GM12878 (cell line): ENCODE data around the gene GABBR2. TPM values are rescaled to one million over a fixed set of nuclear protein-coding genes. Genes with fewer than 3 reads are reported as not detected.

Experiments
- ATAC-seq: fragments of 200-7000 bp; cut with Tn5 transposase; 3 replicates; pipeline ENCODE4 v1.9.1; 2020; ENCODE audit warnings: mild to moderate bottlenecking, moderate library complexity
- BruUV-seq: library from RNA; stranded (reverse); fragments of 400-500 nt; replicated peaks from 2 replicates; lab custom pipeline; 2021; lab: Mats Ljungman, UMichigan
- CTCF ChIA-PET: fragments of 300-600 bp; sonication (Branson Sonifier 250); formaldehyde crosslinking; extraction: SDS; loops from one replicate; lab custom pipeline; 2021; ENCODE audit warnings: inconsistent platforms; lab: Yijun Ruan, JAX
- POLR2A ChIA-PET: fragments of 350-600 bp; formaldehyde crosslinking; extraction: SDS; loops from one replicate; lab custom pipeline; 2021; ENCODE audit warnings: inconsistent platforms; lab: Charles Lee
- RAD21 ChIA-PET: fragments of 300-600 bp; sonication (Branson Sonifier 250); formaldehyde crosslinking; loops from one replicate; lab custom pipeline; 2023; ENCODE audit warnings: antibody characterized with exemption; ENCODE audit not compliant: unreplicated experiment; lab: Charles Lee
- SMC1A ChIA-PET: fragments of 300-600 bp; sonication (Branson Sonifier 250); formaldehyde crosslinking; loops from one replicate; lab custom pipeline; 2023; ENCODE audit not compliant: unreplicated experiment, uncharacterized antibody; lab: Charles Lee
- DNase-seq: peaks from one replicate; pipeline ENCODE4 v3.0.0-alpha.2; 2011; ENCODE audit warnings: low read depth, low spot score
- FAIRE-seq: peaks from 3 replicates; lab custom pipeline; 2011; peaks lifted over from hg19 to GRCh38; lab: Jason Lieb, UNC
- H2AFZ ChIP-seq: 2 replicates; pipeline ENCODE4 v1.6.0; 2011; ENCODE audit warnings: low read depth, low read length, control low read depth; ENCODE audit not compliant: control insufficient read depth
- H3K27ac ChIP-seq: 2 replicates; pipeline ENCODE4 v1.5.1; 2011; ENCODE audit warnings: control low read depth; ENCODE audit not compliant: control insufficient read depth, insufficient read depth
- H3K27me3 ChIP-seq, 2 experiments: replicated peaks in 1 of 2; 2 replicates each; pipeline versions ENCODE4 v1.6.0 to v1.6.1; 2011; ENCODE audit warnings: low read length in 1 of 2; ENCODE audit not compliant: control insufficient read depth in 2 of 2, insufficient read depth in 2 of 2
- H3K36me3 ChIP-seq, 2 experiments: 2 replicates each; pipeline ENCODE4 v1.5.1; 2011; ENCODE audit warnings: low read length in 1 of 2; ENCODE audit not compliant: control insufficient read depth in 2 of 2, insufficient read depth in 2 of 2
- H3K4me1 ChIP-seq: 2 replicates; pipeline ENCODE4 v1.6.1; 2011; ENCODE audit warnings: mild to moderate bottlenecking, low read length, moderate library complexity, mixed read lengths; ENCODE audit not compliant: control insufficient read depth, insufficient read depth
- H3K4me2 ChIP-seq: 2 replicates; pipeline ENCODE4 v1.6.0; 2011; ENCODE audit warnings: control low read depth; ENCODE audit not compliant: control insufficient read depth, insufficient read depth
- H3K4me3 ChIP-seq: fragments of 200-600 bp; sonication (generic); 2 replicates; pipeline ENCODE4 v1.5.1; 2016
- H3K79me2 ChIP-seq: 2 replicates; pipeline ENCODE4 v1.6.0; 2011; ENCODE audit warnings: low read length; ENCODE audit not compliant: control insufficient read depth, insufficient read depth
- H3K9ac ChIP-seq: 2 replicates; pipeline ENCODE4 v1.8.0; 2011; ENCODE audit warnings: low read length, control low read depth, mixed read lengths; ENCODE audit not compliant: control insufficient read depth, insufficient read depth
- H3K9me3 ChIP-seq: replicated peaks from 3 replicates; pipeline ENCODE4 v1.5.1; 2011; ENCODE audit warnings: mild to moderate bottlenecking, low read length; ENCODE audit not compliant: control insufficient read depth, insufficient read depth
- H4K20me1 ChIP-seq: 2 replicates; pipeline ENCODE4 v1.6.0; 2011; ENCODE audit not compliant: control insufficient read depth, insufficient read depth
- CEBPB ChIP-seq, 2 experiments: fragments of 150-350 bp in 1 of 2; IDR thresholded peaks; 2 replicates each; pipeline ENCODE4 v1.6.1; 2012 to 2014; ENCODE audit warnings: low read depth in 2 of 2, low read length in 2 of 2, borderline replicate concordance in 1 of 2, inconsistent platforms in 1 of 2
- ESRRA ChIP-seq: IDR thresholded peaks from 2 replicates; pipeline ENCODE4 v1.6.1; 2012; ENCODE audit warnings: mild to moderate bottlenecking, low read length, improper control_type of control experiment
- FOS ChIP-seq: IDR thresholded peaks from 3 replicates; pipeline ENCODE4 v1.6.1; 2011; ENCODE audit warnings: borderline replicate concordance; ENCODE audit not compliant: insufficient read length; ENCODE audit errors: extremely low read depth
- GABPA ChIP-seq: IDR thresholded peaks from 2 replicates; pipeline ENCODE4 v1.6.1; 2014; ENCODE audit warnings: antibody characterized with exemption, low read depth, mild to moderate bottlenecking, inconsistent platforms
- GATAD2B ChIP-seq: fragments of 450-650 bp; conservative IDR thresholded peaks from 2 replicates; pipeline ENCODE4 v1.6.1; 2017; ENCODE audit warnings: low read depth, mild to moderate bottlenecking, moderate library complexity
- KDM1A ChIP-seq: fragments of 200-600 bp; sonication (generic); IDR thresholded peaks from 2 replicates; pipeline ENCODE4 v1.6.1; 2016; ENCODE audit warnings: borderline replicate concordance
- POLR2A ChIP-seq: IDR thresholded peaks from 2 replicates; pipeline ENCODE4 v1.6.1; 2011; ENCODE audit warnings: low read depth, mild to moderate bottlenecking, low read length
- POLR2AphosphoS2 ChIP-seq: IDR thresholded peaks from 2 replicates; pipeline ENCODE4 v1.6.1; 2011; ENCODE audit warnings: low read depth, mild to moderate bottlenecking, low read length, improper control_type of control experiment, moderate library complexity
- RAD21 ChIP-seq: IDR thresholded peaks from 2 replicates; pipeline ENCODE4 v1.6.1; 2011; ENCODE audit warnings: mild to moderate bottlenecking, low read depth, low read length, moderate library complexity; ENCODE audit not compliant: insufficient read depth
- SIN3A ChIP-seq: IDR thresholded peaks from 2 replicates; pipeline ENCODE4 v1.6.1; 2012; ENCODE audit warnings: low read depth, low read length, improper control_type of control experiment
- SRF ChIP-seq, 2 experiments: IDR thresholded peaks; 2 replicates each; pipeline ENCODE4 v1.6.1; 2011; ENCODE audit warnings: low read depth in 2 of 2, low read length in 2 of 2, mild to moderate bottlenecking in 1 of 2, moderate library complexity in 1 of 2
- TCF7 ChIP-seq: IDR thresholded peaks from 2 replicates; pipeline ENCODE4 v1.6.1; 2014; ENCODE audit warnings: antibody characterized with exemption, borderline replicate concordance
- ZBED1 ChIP-seq: IDR thresholded peaks from 2 replicates; pipeline ENCODE4 v1.6.1; 2016; ENCODE audit warnings: borderline replicate concordance
- ZSCAN29 ChIP-seq: fragments of 450-650 bp; IDR thresholded peaks from 2 replicates; pipeline ENCODE4 v1.6.1; 2017; ENCODE audit warnings: mild to moderate bottlenecking, moderate library complexity
- WGBS: methylation state at CpG from one replicate; pipeline ENCODE4 v1.1.6; 2016; ENCODE audit warnings: low lambda C conversion rate; ENCODE audit not compliant: insufficient replicate concordance, insufficient coverage; ENCODE audit errors: missing lambda C conversion rate; 5-methylcytosine and 5-hydroxymethylcytosine counted together
- in situ Hi-C: fragments of 300-500 bp; cut with MboI; formaldehyde crosslinking; loops from 9 replicates; pipeline ENCODE4 v1.14.3; 2018; ENCODE audit warnings: mixed read lengths
- intact Hi-C: fragments of 100-400 bp; cut with micrococcal nuclease; formaldehyde crosslinking; loops from one replicate; pipeline ENCODE4 v1.14.2; 2022; ENCODE audit not compliant: unreplicated experiment
- polyA plus RNA-seq, 11 experiments: library from polyadenylated mRNA; depleted of rRNA in 4 of 11; unstranded in 6 of 11; stranded (reverse) in 5 of 11; fragments of >200 nt; fragmentation: Nextera tagmentation in 4 of 11; fragmentation: Illumina TruSeq in 1 of 11; extraction: Ambion mirVana in 4 of 11; extraction: Trizol in 1 of 11; gene quantifications; 1 replicate in 1 of 11; 2 replicates in 10 of 11; pipeline versions ENCODE4 v1.2.1 to v1.2.3, GENCODE V29; 2011 to 2016; ENCODE audit warnings: inconsistent platforms in 2 of 11, missing spikeins in 2 of 11, low read depth in 1 of 11
- total RNA-seq, 4 experiments: library from RNA; depleted of rRNA in 3 of 4; stranded (reverse); fragments of >200 nt in 3 of 4; fragmentation: Illumina TruSeq in 1 of 4; extraction: Trizol in 1 of 4; gene quantifications; 2 replicates each; pipeline versions ENCODE4 v1.2.1 to v1.2.3, GENCODE V29; 2013 to 2021
- TF ChIP-seq, protein P1 (sequence below): IDR thresholded peaks from 2 replicates; pipeline ENCODE4 v1.6.1; 2012; ENCODE audit warnings: low read length, inconsistent platforms
- TF ChIP-seq, protein P2 (sequence below): fragments of 450-650 bp; conservative IDR thresholded peaks from 2 replicates; pipeline ENCODE4 v1.6.1; 2017; ENCODE audit warnings: mild to moderate bottlenecking, moderate library complexity
- TF ChIP-seq, protein P3 (sequence below): IDR thresholded peaks from 2 replicates; pipeline ENCODE4 v1.6.1; 2011; ENCODE audit warnings: low read depth, low read length, improper control_type of control experiment, borderline replicate concordance
- TF ChIP-seq, protein P4 (sequence below): fragments of 150-350 bp; IDR thresholded peaks from 2 replicates; pipeline ENCODE4 v1.6.1; 2016; ENCODE audit warnings: low read depth, low read length

The GABBR2 gene
- total and polyA plus RNA-seq, 10 of the 15 experiments (the other 5 are each of a cell fraction or from before 2014, with no cell fraction given) = 0.02 to 2.2 (median 0.06) TPM; not detected in 2

DNA sequence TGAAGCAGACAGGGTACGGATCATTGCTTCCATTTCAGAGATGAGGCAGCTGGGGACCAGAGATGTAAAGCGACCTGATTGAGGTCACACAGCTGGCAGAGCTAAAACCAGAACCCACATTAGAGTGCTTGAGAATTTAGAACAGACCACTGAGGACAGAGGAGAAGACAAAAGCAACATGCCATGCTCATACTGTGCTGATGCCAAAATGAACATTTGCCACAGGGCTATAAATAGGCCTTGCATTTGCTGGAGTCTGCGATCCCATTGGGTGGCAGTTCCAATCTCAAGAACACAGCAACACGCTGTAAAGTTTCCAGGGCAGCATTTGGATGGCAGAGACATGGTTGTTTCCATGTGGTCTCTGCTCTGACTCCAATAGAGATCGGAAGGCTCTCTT, 230.9 kb downstream of the GABBR2 start:
- RAD21 ChIA-PET = no interaction called here
- Histone ChIP-seq H3K4me2 (no peak overlapping the region), H2AFZ (no peak overlapping the region), H4K20me1 (no peaks in the 10 kb centered on the region), H3K36me3 (no peaks in the 10 kb centered on the region), H3K4me3 (no peak overlapping the region), H3K79me2 (no peaks in the 10 kb centered on the region), H3K27me3 (peaks cover 0 to 5% of the 10 kb centered on the region in 2 experiments; a peak in 1 of 4 replicates), H3K4me1 (no peaks in the 10 kb centered on the region), H3K9me3 (no peaks in the 10 kb centered on the region), H3K27ac (no peak overlapping the region), H3K9ac (no peak overlapping the region)
- in situ Hi-C loops (no loop called here), intact Hi-C loops (no loop called here)
- SMC1A ChIA-PET = no interaction called here
- ATAC-seq (no peak), FAIRE-seq (no peak), DNase-seq (no peak)
- WGBS = 26% methylated on average over 5 of the region's 5 CpGs
- CTCF ChIA-PET = no interaction called here
- BruUV-seq = no TSS peak
- POLR2A ChIA-PET = no interaction called here
- TF ChIP-seq, protein P1, sequence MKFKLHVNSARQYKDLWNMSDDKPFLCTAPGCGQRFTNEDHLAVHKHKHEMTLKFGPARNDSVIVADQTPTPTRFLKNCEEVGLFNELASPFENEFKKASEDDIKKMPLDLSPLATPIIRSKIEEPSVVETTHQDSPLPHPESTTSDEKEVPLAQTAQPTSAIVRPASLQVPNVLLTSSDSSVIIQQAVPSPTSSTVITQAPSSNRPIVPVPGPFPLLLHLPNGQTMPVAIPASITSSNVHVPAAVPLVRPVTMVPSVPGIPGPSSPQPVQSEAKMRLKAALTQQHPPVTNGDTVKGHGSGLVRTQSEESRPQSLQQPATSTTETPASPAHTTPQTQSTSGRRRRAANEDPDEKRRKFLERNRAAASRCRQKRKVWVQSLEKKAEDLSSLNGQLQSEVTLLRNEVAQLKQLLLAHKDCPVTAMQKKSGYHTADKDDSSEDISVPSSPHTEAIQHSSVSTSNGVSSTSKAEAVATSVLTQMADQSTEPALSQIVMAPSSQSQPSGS = no peak
- TF ChIP-seq ESRRA (no peak), ZBED1 (no peak), RAD21 (no peak), TCF7 (no peak), ZSCAN29 (no peak), POLR2AphosphoS2 (no peak), SIN3A (no peak), CEBPB (IDR thresholded peaks at IDR 0.05; ENCODE audit: borderline replicate concordance in 1 of 2, low read depth in 2 of 2, low read length in 2 of 2) (no peak), FOS (no peak), GATAD2B (no peak), KDM1A (no peak), SRF (IDR thresholded peaks at IDR 0.05; ENCODE audit: low read depth in 2 of 2, low read length in 2 of 2) (no peak), POLR2A (no peak), GABPA (no peak)
- TF ChIP-seq, protein P2, sequence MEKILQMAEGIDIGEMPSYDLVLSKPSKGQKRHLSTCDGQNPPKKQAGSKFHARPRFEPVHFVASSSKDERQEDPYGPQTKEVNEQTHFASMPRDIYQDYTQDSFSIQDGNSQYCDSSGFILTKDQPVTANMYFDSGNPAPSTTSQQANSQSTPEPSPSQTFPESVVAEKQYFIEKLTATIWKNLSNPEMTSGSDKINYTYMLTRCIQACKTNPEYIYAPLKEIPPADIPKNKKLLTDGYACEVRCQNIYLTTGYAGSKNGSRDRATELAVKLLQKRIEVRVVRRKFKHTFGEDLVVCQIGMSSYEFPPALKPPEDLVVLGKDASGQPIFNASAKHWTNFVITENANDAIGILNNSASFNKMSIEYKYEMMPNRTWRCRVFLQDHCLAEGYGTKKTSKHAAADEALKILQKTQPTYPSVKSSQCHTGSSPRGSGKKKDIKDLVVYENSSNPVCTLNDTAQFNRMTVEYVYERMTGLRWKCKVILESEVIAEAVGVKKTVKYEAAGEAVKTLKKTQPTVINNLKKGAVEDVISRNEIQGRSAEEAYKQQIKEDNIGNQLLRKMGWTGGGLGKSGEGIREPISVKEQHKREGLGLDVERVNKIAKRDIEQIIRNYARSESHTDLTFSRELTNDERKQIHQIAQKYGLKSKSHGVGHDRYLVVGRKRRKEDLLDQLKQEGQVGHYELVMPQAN = no peak
- TF ChIP-seq, protein P3, sequence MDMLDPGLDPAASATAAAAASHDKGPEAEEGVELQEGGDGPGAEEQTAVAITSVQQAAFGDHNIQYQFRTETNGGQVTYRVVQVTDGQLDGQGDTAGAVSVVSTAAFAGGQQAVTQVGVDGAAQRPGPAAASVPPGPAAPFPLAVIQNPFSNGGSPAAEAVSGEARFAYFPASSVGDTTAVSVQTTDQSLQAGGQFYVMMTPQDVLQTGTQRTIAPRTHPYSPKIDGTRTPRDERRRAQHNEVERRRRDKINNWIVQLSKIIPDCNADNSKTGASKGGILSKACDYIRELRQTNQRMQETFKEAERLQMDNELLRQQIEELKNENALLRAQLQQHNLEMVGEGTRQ = no peak
- TF ChIP-seq, protein P4, sequence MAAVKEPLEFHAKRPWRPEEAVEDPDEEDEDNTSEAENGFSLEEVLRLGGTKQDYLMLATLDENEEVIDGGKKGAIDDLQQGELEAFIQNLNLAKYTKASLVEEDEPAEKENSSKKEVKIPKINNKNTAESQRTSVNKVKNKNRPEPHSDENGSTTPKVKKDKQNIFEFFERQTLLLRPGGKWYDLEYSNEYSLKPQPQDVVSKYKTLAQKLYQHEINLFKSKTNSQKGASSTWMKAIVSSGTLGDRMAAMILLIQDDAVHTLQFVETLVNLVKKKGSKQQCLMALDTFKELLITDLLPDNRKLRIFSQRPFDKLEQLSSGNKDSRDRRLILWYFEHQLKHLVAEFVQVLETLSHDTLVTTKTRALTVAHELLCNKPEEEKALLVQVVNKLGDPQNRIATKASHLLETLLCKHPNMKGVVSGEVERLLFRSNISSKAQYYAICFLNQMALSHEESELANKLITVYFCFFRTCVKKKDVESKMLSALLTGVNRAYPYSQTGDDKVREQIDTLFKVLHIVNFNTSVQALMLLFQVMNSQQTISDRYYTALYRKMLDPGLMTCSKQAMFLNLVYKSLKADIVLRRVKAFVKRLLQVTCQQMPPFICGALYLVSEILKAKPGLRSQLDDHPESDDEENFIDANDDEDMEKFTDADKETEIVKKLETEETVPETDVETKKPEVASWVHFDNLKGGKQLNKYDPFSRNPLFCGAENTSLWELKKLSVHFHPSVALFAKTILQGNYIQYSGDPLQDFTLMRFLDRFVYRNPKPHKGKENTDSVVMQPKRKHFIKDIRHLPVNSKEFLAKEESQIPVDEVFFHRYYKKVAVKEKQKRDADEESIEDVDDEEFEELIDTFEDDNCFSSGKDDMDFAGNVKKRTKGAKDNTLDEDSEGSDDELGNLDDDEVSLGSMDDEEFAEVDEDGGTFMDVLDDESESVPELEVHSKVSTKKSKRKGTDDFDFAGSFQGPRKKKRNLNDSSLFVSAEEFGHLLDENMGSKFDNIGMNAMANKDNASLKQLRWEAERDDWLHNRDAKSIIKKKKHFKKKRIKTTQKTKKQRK = no peak
